B cell (primary cell): Measurements from ENCODE around the gene GPX8.

Source experiments
- CTCF ChIP-seq: fragments of 200-600 bp; IDR thresholded peaks from one replicate; pipeline ENCODE4 v1.8.0; 2022; ENCODE audit warnings: antibody characterized with exemption, mild to moderate bottlenecking
- EZH2 ChIP-seq: IDR thresholded peaks from 2 replicates; pipeline ENCODE4 v1.6.1; 2012; ENCODE audit warnings: borderline replicate concordance, low read depth, mild to moderate bottlenecking, moderate library complexity, low read length; ENCODE audit not compliant: insufficient read depth, poor library complexity, severe bottlenecking

DNA sequence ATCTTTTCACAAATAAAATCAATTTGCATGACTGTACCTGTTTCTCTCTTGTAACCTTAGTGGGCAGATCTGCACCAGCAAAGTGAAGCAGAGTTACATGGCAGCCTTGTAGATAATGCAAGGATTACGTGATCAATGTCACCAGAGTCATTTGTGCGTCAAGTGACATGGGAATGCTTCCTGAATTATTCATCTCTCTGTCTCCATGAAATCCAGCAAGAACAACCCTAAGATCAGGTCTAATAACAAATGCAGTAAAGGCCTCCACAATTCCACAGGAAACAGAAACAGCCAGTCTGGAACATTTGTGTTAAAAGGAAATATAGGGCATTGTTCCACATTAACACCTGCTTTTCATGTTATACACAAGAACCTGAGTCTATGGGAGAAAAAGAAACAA is 49.8 kb upstream of the GPX8 start:
- no peak for TF ChIP-seq CTCF
- TF ChIP-seq EZH2, result no peak
